ENCODE measurements around the gene CACTIN. TPM values are rescaled to one million over a fixed set of nuclear protein-coding genes. Genes with fewer than 3 reads are reported as not detected.

The CACTIN gene
- total RNA-seq, 4 donors from 2014 or later = 20.3 to 34.2 (median 28.6) TPM

GRCh38 chr19:3657395-3657769, 30.8 kb upstream of the CACTIN start:
- WGBS, 2 donors (ENCODE audit: low coverage in 1 of 2) = no CpG with 5 or more reads among the region's 16 CpGs
- Histone ChIP-seq H3K9me3 (no peaks in the 10 kb centered on the region), H3K4me3 (no peak overlapping the region), H3K27me3 (no peaks in the 10 kb centered on the region), H3K4me1 (peaks cover 0 to 8% (median 0%) of the 10 kb centered on the region in 3 donors), H3K27ac (no peak overlapping the region), H3K36me3 (peaks cover 0 to 100% of the 10 kb centered on the region in 2 donors)
- ATAC-seq = no peak
- TF ChIP-seq EP300 (IDR thresholded peaks at IDR 0.05) = no peak
- no peak for TF ChIP-seq POLR2AphosphoS5 (IDR thresholded peaks at IDR 0.05)
- TF ChIP-seq POLR2A (IDR thresholded peaks at IDR 0.05) = no peak
- no peak for TF ChIP-seq CTCF (IDR thresholded peaks at IDR 0.05)

- 96 to 100% methylated on average over 2 to 5 of the region's 19 CpGs for WGBS, 2 donors (ENCODE audit: low coverage in 1 of 2)
- H3K9me3 ChIP-seq = no peaks in the 10 kb centered on the region
- ATAC-seq = no peak
- no peak overlapping the region for H3K27ac ChIP-seq
- H3K4me1 ChIP-seq = peaks cover 0 to 8% (median 0%) of the 10 kb centered on the region in 3 donors
- H3K27me3 ChIP-seq = no peaks in the 10 kb centered on the region
- H3K4me3 ChIP-seq = no peak overlapping the region
- peaks cover 0 to 100% of the 10 kb centered on the region in 2 donors for H3K36me3 ChIP-seq
- TF ChIP-seq CTCF (IDR thresholded peaks at IDR 0.05) (no peak), POLR2AphosphoS5 (IDR thresholded peaks at IDR 0.05) (no peak), POLR2A (IDR thresholded peaks at IDR 0.05) (no peak), EP300 (IDR thresholded peaks at IDR 0.05) (no peak)
These were observed 30.3 kb upstream of the CACTIN start for GRCh38 chr19:3656747-3657394.

- no peak for ATAC-seq
- Histone ChIP-seq H3K9me3 (no peaks in the 10 kb centered on the region), H3K27me3 (no peaks in the 10 kb centered on the region), H3K4me3 (no peak overlapping the region), H3K36me3 (peaks cover 0 to 100% of the 10 kb centered on the region in 2 donors), H3K4me1 (peaks cover 0 to 8% (median 0%) of the 10 kb centered on the region in 3 donors), H3K27ac (peak overlapping the region in 2 of 4 donors; percentile 55 to 68)
- no CpG with 5 or more reads among the region's 36 CpGs for WGBS, 2 donors (ENCODE audit: low coverage in 1 of 2)
- no peak for TF ChIP-seq POLR2A (IDR thresholded peaks at IDR 0.05)
- no peak for TF ChIP-seq EP300 (IDR thresholded peaks at IDR 0.05)
These were observed 29.6 kb upstream of the CACTIN start for GRCh38 chr19:3656073-3656746.

- 89 to 90% methylated on average over 2 to 9 of the region's 25 CpGs for WGBS, 2 donors (ENCODE audit: low coverage in 1 of 2)
- ATAC-seq = peak; percentile 68
These were observed 28.9 kb upstream of the CACTIN start for GRCh38 chr19:3655402-3656072.

More at GRCh38 chr19:3655402-3656072, 28.9 kb upstream of the CACTIN start:
- Histone ChIP-seq H3K4me3 (no peak overlapping the region), H3K27ac (peak overlapping the region in 3 of 4 donors; percentile 55 to 68 (median 57)), H3K36me3 (peaks cover 0 to 100% of the 10 kb centered on the region in 2 donors), H3K4me1 (peaks cover 0 to 8% (median 0%) of the 10 kb centered on the region in 3 donors), H3K9me3 (no peaks in the 10 kb centered on the region), H3K27me3 (no peaks in the 10 kb centered on the region)
- TF ChIP-seq POLR2A (IDR thresholded peaks at IDR 0.05) = no peak
- no peak for TF ChIP-seq CTCF (IDR thresholded peaks at IDR 0.05)
- TF ChIP-seq POLR2AphosphoS5 (IDR thresholded peaks at IDR 0.05) = no peak
- no peak for TF ChIP-seq EP300 (IDR thresholded peaks at IDR 0.05)
